Measurements from ENCODE around the gene SUCLG1. TPM values are rescaled to one million over a fixed set of nuclear protein-coding genes. Genes with fewer than 3 reads are reported as not detected.

The SUCLG1 gene
- polyA plus RNA-seq, 1 of the 3 experiments (the other 2 are of a cell fraction), result 32.7 TPM

DNA sequence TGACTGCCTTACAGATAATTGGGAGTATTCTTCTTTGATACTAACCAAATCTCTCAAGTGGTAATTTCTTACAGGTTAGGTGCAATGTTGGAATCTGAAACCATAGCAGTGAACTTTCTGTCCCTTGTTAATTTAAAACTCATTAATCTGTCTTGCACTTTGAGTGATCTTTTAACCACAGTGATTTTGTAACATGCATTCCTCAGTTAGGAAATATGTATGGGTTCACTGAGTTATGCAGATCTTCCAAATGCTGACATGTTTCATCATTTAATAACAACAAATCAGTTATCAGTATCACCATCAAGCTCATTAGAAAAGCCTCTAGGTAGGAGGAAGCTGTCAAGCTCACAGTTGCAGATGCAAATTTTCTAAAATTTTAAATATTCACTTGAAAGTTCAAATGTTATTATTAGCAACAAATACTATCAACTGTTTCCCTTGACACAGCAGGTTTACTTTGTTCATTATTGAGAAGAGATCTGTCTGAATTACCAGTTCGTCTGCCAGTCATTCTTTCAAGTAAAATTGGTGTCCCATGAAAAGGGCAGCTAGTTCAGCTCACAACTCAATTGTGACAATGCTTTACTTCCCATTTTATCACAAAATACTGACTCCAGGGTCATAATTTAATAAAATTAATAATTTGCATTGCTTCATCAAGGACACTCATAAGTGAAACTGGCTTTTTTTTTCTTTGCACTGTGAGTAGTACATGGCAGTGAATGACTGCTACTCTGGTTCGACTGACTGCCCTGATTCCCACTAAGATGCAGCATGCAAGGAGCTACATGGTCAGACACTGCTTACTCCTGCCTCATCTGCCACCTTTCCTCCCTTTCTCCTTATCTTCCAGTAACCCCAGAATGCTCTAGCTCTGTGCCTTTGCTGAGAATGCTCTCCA is 31.6 kb downstream of the SUCLG1 start:
- H3K9me3 ChIP-seq, result no peaks in the 10 kb centered on the region
- TF ChIP-seq CHD2 (IDR thresholded peaks at IDR 0.05; ENCODE audit: low read length, partially characterized antibody), result no peak
- TF ChIP-seq SMC3 (IDR thresholded peaks at IDR 0.05; ENCODE audit: low read depth, low read length), result no peak
- no peak for TF ChIP-seq ZBTB33 (IDR thresholded peaks at IDR 0.05; ENCODE audit: borderline replicate concordance, low read depth)
- TF ChIP-seq, protein P1, sequence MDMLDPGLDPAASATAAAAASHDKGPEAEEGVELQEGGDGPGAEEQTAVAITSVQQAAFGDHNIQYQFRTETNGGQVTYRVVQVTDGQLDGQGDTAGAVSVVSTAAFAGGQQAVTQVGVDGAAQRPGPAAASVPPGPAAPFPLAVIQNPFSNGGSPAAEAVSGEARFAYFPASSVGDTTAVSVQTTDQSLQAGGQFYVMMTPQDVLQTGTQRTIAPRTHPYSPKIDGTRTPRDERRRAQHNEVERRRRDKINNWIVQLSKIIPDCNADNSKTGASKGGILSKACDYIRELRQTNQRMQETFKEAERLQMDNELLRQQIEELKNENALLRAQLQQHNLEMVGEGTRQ (IDR thresholded peaks at IDR 0.05; ENCODE audit: borderline replicate concordance, low read depth, low read length), result no peak
- TF ChIP-seq MAX (IDR thresholded peaks at IDR 0.05; ENCODE audit: low read depth), result no peak
- no peak for TF ChIP-seq TCF12 (IDR thresholded peaks at IDR 0.05)
- no peak for TF ChIP-seq NRF1 (IDR thresholded peaks at IDR 0.05; ENCODE audit: low read depth, low read length)
- TF ChIP-seq POLR2AphosphoS5 (IDR thresholded peaks at IDR 0.05; ENCODE audit: low read depth, low read length), result no peak
- TF ChIP-seq MXI1 (IDR thresholded peaks at IDR 0.05; ENCODE audit: low read depth, low read length), result no peak
- TF ChIP-seq EP300 (IDR thresholded peaks at IDR 0.05; ENCODE audit: borderline replicate concordance in 1 of 2, low read depth in 1 of 2, low read length in 1 of 2), result no peak
- TF ChIP-seq FOXJ3 (CRISPR knock-in tag; IDR thresholded peaks at IDR 0.05), result no peak
- TF ChIP-seq FOXM1 (IDR thresholded peaks at IDR 0.05; ENCODE audit: low read depth), result no peak
- no peak for TF ChIP-seq TAF1 (IDR thresholded peaks at IDR 0.05; ENCODE audit: borderline replicate concordance, low read depth, low read length)
- no peak for TF ChIP-seq ELF1 (IDR thresholded peaks at IDR 0.05)
- no peak for TF ChIP-seq RAD21 (IDR thresholded peaks at IDR 0.05; ENCODE audit: low read length)
- no peak for TF ChIP-seq MEF2A (IDR thresholded peaks at IDR 0.05; ENCODE audit: borderline replicate concordance, low read depth)
- TF ChIP-seq, protein P2, sequence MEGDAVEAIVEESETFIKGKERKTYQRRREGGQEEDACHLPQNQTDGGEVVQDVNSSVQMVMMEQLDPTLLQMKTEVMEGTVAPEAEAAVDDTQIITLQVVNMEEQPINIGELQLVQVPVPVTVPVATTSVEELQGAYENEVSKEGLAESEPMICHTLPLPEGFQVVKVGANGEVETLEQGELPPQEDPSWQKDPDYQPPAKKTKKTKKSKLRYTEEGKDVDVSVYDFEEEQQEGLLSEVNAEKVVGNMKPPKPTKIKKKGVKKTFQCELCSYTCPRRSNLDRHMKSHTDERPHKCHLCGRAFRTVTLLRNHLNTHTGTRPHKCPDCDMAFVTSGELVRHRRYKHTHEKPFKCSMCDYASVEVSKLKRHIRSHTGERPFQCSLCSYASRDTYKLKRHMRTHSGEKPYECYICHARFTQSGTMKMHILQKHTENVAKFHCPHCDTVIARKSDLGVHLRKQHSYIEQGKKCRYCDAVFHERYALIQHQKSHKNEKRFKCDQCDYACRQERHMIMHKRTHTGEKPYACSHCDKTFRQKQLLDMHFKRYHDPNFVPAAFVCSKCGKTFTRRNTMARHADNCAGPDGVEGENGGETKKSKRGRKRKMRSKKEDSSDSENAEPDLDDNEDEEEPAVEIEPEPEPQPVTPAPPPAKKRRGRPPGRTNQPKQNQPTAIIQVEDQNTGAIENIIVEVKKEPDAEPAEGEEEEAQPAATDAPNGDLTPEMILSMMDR (IDR thresholded peaks at IDR 0.05), result no peak
- TF ChIP-seq, protein P3, sequence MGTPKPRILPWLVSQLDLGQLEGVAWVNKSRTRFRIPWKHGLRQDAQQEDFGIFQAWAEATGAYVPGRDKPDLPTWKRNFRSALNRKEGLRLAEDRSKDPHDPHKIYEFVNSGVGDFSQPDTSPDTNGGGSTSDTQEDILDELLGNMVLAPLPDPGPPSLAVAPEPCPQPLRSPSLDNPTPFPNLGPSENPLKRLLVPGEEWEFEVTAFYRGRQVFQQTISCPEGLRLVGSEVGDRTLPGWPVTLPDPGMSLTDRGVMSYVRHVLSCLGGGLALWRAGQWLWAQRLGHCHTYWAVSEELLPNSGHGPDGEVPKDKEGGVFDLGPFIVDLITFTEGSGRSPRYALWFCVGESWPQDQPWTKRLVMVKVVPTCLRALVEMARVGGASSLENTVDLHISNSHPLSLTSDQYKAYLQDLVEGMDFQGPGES (IDR thresholded peaks at IDR 0.05; ENCODE audit: low read depth, low read length), result no peak
- no peak for TF ChIP-seq RCOR1 (IDR thresholded peaks at IDR 0.05; ENCODE audit: low read length)
- no peaks in the 10 kb centered on the region for H4K20me1 ChIP-seq (ENCODE audit: insufficient read depth)
- H2AFZ ChIP-seq (ENCODE audit: low read depth), result no peak overlapping the region
- 81% methylated on average over 2 of the region's 2 CpGs for WGBS (ENCODE audit: low lambda C conversion rate)
- H3K4me3 ChIP-seq (ENCODE audit: low read depth in 2 of 2, low read length in 1 of 2), result no peak overlapping the region
- H3K27ac ChIP-seq (ENCODE audit: low read depth in 2 of 2, low read length in 1 of 2), result no peak overlapping the region
- DNase-seq, result no peak
- POLR2A ChIA-PET, result no interaction called here
- H3K79me2 ChIP-seq (ENCODE audit: insufficient read depth), result no peaks in the 10 kb centered on the region
- H3K27me3 ChIP-seq (ENCODE audit: insufficient read depth), result no peaks in the 10 kb centered on the region
- H3K9me2 ChIP-seq, result no peaks in the 10 kb centered on the region
- no peaks in the 10 kb centered on the region for H3F3A ChIP-seq (replicated peaks; ENCODE audit: insufficient read depth)
- H3K4me1 ChIP-seq (ENCODE audit: control insufficient read depth in 1 of 2, insufficient read depth in 2 of 2, low read depth in 1 of 2, low read length in 1 of 2), result no peaks in the 10 kb centered on the region
- H3K36me3 ChIP-seq (replicated peaks in 1 of 2; ENCODE audit: control insufficient read depth in 1 of 2, insufficient read depth in 2 of 2, low read length in 1 of 2), result peaks cover 29 to 76% of the 10 kb centered on the region in 2 experiments
- H3K9ac ChIP-seq, result no peak overlapping the region
- CTCF ChIA-PET, result no interaction called here
- no peak overlapping the region for H3K4me2 ChIP-seq

Data from SK-N-SH (cell line).